Measurements from ENCODE around the gene NUDT3.
"Not testable (repeated sequence)": the region's sequence is repeated elsewhere in the genome, so short reads cannot be mapped to it uniquely, and the experiment has no call there.

The NUDT3 gene

GRCh38 chr6:34288581-34288980 lies 103.9 kb downstream of the NUDT3 start:
- no peak for DNase-seq (ENCODE audit: low read depth in 3 of 3)

GRCh38 chr6:34285448-34286164 lies 106.9 kb downstream of the NUDT3 start:
- no peak for DNase-seq (ENCODE audit: low read depth in 3 of 3)

- no peak for DNase-seq (ENCODE audit: low read depth in 3 of 3)
Measured at GRCh38 chr6:34284563-34285447, 107.7 kb downstream of the NUDT3 start.

- no peak for DNase-seq (ENCODE audit: low read depth in 3 of 3)
Measured at GRCh38 chr6:34281702-34282334, 110.7 kb downstream of the NUDT3 start.

GRCh38 chr6:34280216-34280615 lies 112.3 kb downstream of the NUDT3 start:
- DNase-seq (ENCODE audit: low read depth in 3 of 3), result no peak

GRCh38 chr6:34278833-34279232 lies 113.6 kb downstream of the NUDT3 start:
- DNase-seq (ENCODE audit: low read depth in 3 of 3), result no peak

GRCh38 chr6:34277763-34278112 lies 114.7 kb downstream of the NUDT3 start:
- DNase-seq (ENCODE audit: low read depth in 3 of 3), result no peak

GRCh38 chr6:34276881-34277762 lies 115.3 kb downstream of the NUDT3 start:
- DNase-seq (ENCODE audit: low read depth in 3 of 3), result no peak

- DNase-seq (ENCODE audit: low read depth in 3 of 3), result no peak
Measured at GRCh38 chr6:34276191-34276590, 116.3 kb downstream of the NUDT3 start.

GRCh38 chr6:34275128-34275804 lies 117.2 kb downstream of the NUDT3 start:
- no peak for DNase-seq (ENCODE audit: low read depth in 3 of 3)

GRCh38 chr6:34274129-34274528 lies 118.3 kb downstream of the NUDT3 start:
- no peak for DNase-seq (ENCODE audit: low read depth in 3 of 3)

GRCh38 chr6:34273242-34273805 lies 119.1 kb downstream of the NUDT3 start:
- no peak for DNase-seq (ENCODE audit: low read depth in 3 of 3)

- no peak for DNase-seq (ENCODE audit: low read depth in 3 of 3)
Measured at GRCh38 chr6:34272013-34272926, 120.2 kb downstream of the NUDT3 start.

GRCh38 chr6:34269658-34270341 lies 122.7 kb downstream of the NUDT3 start:
- DNase-seq (ENCODE audit: low read depth in 3 of 3), result not testable (repeated sequence)

GRCh38 chr6:34269132-34269531 lies 123.3 kb downstream of the NUDT3 start:
- not testable (repeated sequence) for DNase-seq (ENCODE audit: low read depth in 3 of 3)

- no peak for DNase-seq (ENCODE audit: low read depth in 3 of 3)
Measured at GRCh38 chr6:34267746-34268145, 124.7 kb downstream of the NUDT3 start.

- DNase-seq (ENCODE audit: low read depth in 3 of 3), result not testable (repeated sequence)
Measured at GRCh38 chr6:34263484-34263883, 129.0 kb downstream of the NUDT3 start.

GRCh38 chr6:34260576-34261267 lies 131.7 kb downstream of the NUDT3 start:
- no peak for DNase-seq (ENCODE audit: low read depth in 3 of 3)
